K562 (cell line): ENCODE data around the gene GRXCR2. TPM values are rescaled to one million over a fixed set of nuclear protein-coding genes. Genes with fewer than 3 reads are reported as not detected.

Source experiments
- ARID1B ChIP-seq: fragments of 450-650 bp; IDR thresholded peaks from 2 replicates; pipeline ENCODE4 v1.6.1; 2016; ENCODE audit warnings: antibody characterized with exemption, mild to moderate bottlenecking, inconsistent platforms
- ARID4B ChIP-seq: sonication (generic); formaldehyde crosslinking; IDR thresholded peaks from 2 replicates; pipeline ENCODE4 v1.8.0; 2022; ENCODE audit warnings: mild to moderate bottlenecking, missing genetic modification reagents
- CBFA2T3 ChIP-seq: fragments of 450-650 bp; IDR thresholded peaks from 2 replicates; pipeline ENCODE4 v1.6.1; 2017
- CBX1 ChIP-seq: sonication (generic); IDR thresholded peaks from 2 replicates; pipeline ENCODE4 v1.6.1; 2016; ENCODE audit warnings: antibody characterized with exemption, low read depth, mild to moderate bottlenecking
- CBX8 ChIP-seq: fragments of 200-600 bp; sonication (generic); IDR thresholded peaks from 2 replicates; pipeline ENCODE4 v1.6.1; 2012; ENCODE audit warnings: borderline replicate concordance, mixed run types, low read depth, mild to moderate bottlenecking, moderate library complexity, mixed read lengths, low read length, control low read depth, inconsistent platforms; ENCODE audit not compliant: poor library complexity, severe bottlenecking; ENCODE audit errors: extremely low read depth
- CEBPB ChIP-seq: fragments of 450-650 bp; IDR thresholded peaks from 2 replicates; pipeline ENCODE4 v1.6.1; 2016; ENCODE audit warnings: missing genetic modification characterization, missing compliant biosample characterization
- DACH1 ChIP-seq: fragments of 450-650 bp; IDR thresholded peaks from 2 replicates; pipeline ENCODE4 v1.6.1; 2018; ENCODE audit not compliant: partially characterized antibody
- ETV5 ChIP-seq: sonication (generic); formaldehyde crosslinking; IDR thresholded peaks from 2 replicates; pipeline ENCODE4 v1.4.0; 2020; ENCODE audit warnings: low read depth, mild to moderate bottlenecking, missing genetic modification reagents
- IFI16 ChIP-seq: fragments of 250-450 bp; sonication (Bioruptor Pico); IDR thresholded peaks from 2 replicates; pipeline ENCODE4 v2.1.2; 2022; ENCODE audit warnings: mild to moderate bottlenecking, inconsistent platforms
- JUND ChIP-seq, 2 experiments: IDR thresholded peaks; 2 replicates in 1 of 2; 3 replicates in 1 of 2; pipeline ENCODE4 v1.6.1; 2011; ENCODE audit warnings: borderline replicate concordance in 2 of 2, low read depth in 2 of 2, low read length in 2 of 2, improper control_type of control experiment in 1 of 2, missing biosample characterization in 1 of 2, missing genetic modification characterization in 1 of 2, missing genetic modification reagents in 1 of 2
- LARP7 ChIP-seq: fragments of 450-650 bp; IDR thresholded peaks from 2 replicates; pipeline ENCODE4 v1.6.1; 2016
- MEF2D ChIP-seq: conservative IDR thresholded peaks from 2 replicates; pipeline ENCODE4 v1.6.1; 2016; ENCODE audit warnings: low read depth, missing genetic modification characterization, missing compliant biosample characterization
- MEIS2 ChIP-seq: fragments of 450-650 bp; IDR thresholded peaks from 2 replicates; pipeline ENCODE4 v1.6.1; 2014; ENCODE audit warnings: mild to moderate bottlenecking; ENCODE audit not compliant: partially characterized antibody
- PTTG1 ChIP-seq: fragments of 450-650 bp; IDR thresholded peaks from 2 replicates; pipeline ENCODE4 v1.6.1; 2016; ENCODE audit warnings: low read depth, mild to moderate bottlenecking, missing genetic modification characterization, missing compliant biosample characterization
- RBBP5 ChIP-seq: fragments of 200-600 bp; sonication (generic); IDR thresholded peaks from 2 replicates; pipeline ENCODE4 v1.6.1; 2012; ENCODE audit warnings: borderline replicate concordance, mild to moderate bottlenecking, low read length, control low read depth, inconsistent platforms; ENCODE audit not compliant: insufficient read depth, poor library complexity, severe bottlenecking
- RBM22 ChIP-seq: fragments of 200-400 bp; formaldehyde crosslinking; IDR thresholded peaks from 2 replicates; pipeline ENCODE4 v1.6.1; 2018; ENCODE audit warnings: low read length, low read depth; ENCODE audit not compliant: poor library complexity, severe bottlenecking
- RBM39 ChIP-seq: fragments of 200-400 bp; formaldehyde crosslinking; optimal IDR thresholded peaks from 2 replicates; pipeline ENCODE3; 2018; ENCODE audit warnings: low read depth, low read length
- TAF9B ChIP-seq: fragments of 450-650 bp; IDR thresholded peaks from 2 replicates; pipeline ENCODE4 v1.6.1; 2018; ENCODE audit warnings: mild to moderate bottlenecking; ENCODE audit not compliant: partially characterized antibody
- TEAD1 ChIP-seq, 2 experiments: fragments of 450-650 bp in 1 of 2; sonication (generic) in 1 of 2; formaldehyde crosslinking; IDR thresholded peaks; 2 replicates each; pipeline versions ENCODE4 v1.4.0 to v1.8.0; 2020 to 2022; ENCODE audit warnings: mild to moderate bottlenecking in 2 of 2, missing genetic modification reagents in 1 of 2
- TRIM28 ChIP-seq: fragments of 450-650 bp; IDR thresholded peaks from 2 replicates; pipeline ENCODE4 v1.6.1; 2017
- ZNF12 ChIP-seq: sonication (generic); formaldehyde crosslinking; IDR thresholded peaks from 2 replicates; pipeline ENCODE4 v1.4.0; 2020; ENCODE audit warnings: mild to moderate bottlenecking, missing genetic modification reagents
- ZNF449 ChIP-seq: fragments of 250-450 bp; sonication (Bioruptor Pico); IDR thresholded peaks from 2 replicates; pipeline ENCODE4 v1.8.0; 2022; ENCODE audit warnings: moderate library complexity, mild to moderate bottlenecking, inconsistent platforms
- ZNF717 ChIP-seq: fragments of 250-450 bp; sonication (Bioruptor Pico); IDR thresholded peaks from 2 replicates; pipeline ENCODE4 v1.5.0; 2021
- ZNF780A ChIP-seq: fragments of 250-450 bp; sonication (Bioruptor Pico); IDR thresholded peaks from 2 replicates; pipeline ENCODE4 v1.5.0; 2021; ENCODE audit warnings: mild to moderate bottlenecking
- polyA plus RNA-seq, 8 experiments: library from polyadenylated mRNA; depleted of rRNA in 4 of 8; stranded (reverse) in 5 of 8; unstranded in 3 of 8; fragments of >200 nt; fragmentation: Nextera tagmentation in 2 of 8; fragmentation: Illumina TruSeq in 1 of 8; extraction: Ambion mirVana in 2 of 8; extraction: Trizol in 1 of 8; gene quantifications; 2 replicates each; pipeline versions ENCODE4 v1.2.1 to v1.2.3, GENCODE V29; 2011 to 2014; ENCODE audit warnings: inconsistent platforms in 1 of 8, missing spikeins in 1 of 8
- total RNA-seq, 7 experiments: library from RNA; depleted of rRNA in 6 of 7; stranded (reverse); fragments of >200 nt in 6 of 7; fragmentation: Illumina TruSeq in 2 of 7; extraction: Trizol in 2 of 7; gene quantifications; 2 replicates each; pipeline versions ENCODE4 v1.2.1 to v1.2.3, GENCODE V29; 2011 to 2021; ENCODE audit warnings: low replicate concordance in 1 of 7

GRXCR2 gene
- total and polyA plus RNA-seq, 9 of the 15 experiments (the other 6 are each of a cell fraction or from before 2014, with no cell fraction given): not detected

GRCh38 chr5:145858959-145859358 lies 13.9 kb downstream of the GRXCR2 start (continued):
- no peak for TF ChIP-seq JUND (IDR thresholded peaks at IDR 0.05; ENCODE audit: borderline replicate concordance, low read depth, low read length)
- 0 out of 3 replicates have a peak, but pooled peaks have one; percentile 5 for TF ChIP-seq JUND (tag; IDR thresholded peaks at IDR 0.05; ENCODE audit: borderline replicate concordance, low read depth, low read length)
- peak; percentile 52 for TF ChIP-seq MEIS2
- no peak for TF ChIP-seq IFI16
- TF ChIP-seq CBX1: no peak
- TF ChIP-seq LARP7: no peak
- TF ChIP-seq CEBPB (tag): no peak
- no peak for TF ChIP-seq PTTG1 (tag)
- TF ChIP-seq ZNF12 (CRISPR knock-in tag): no peak
- no peak for TF ChIP-seq TEAD1 (CRISPR knock-in tag; IDR thresholded peaks at IDR 0.05)
- TF ChIP-seq TAF9B: no peak
- peak; percentile 50; the same call in 1 of the 2 replicates for TF ChIP-seq ARID1B
- TF ChIP-seq CBX8: no peak
- TF ChIP-seq DACH1: peak; percentile 50
- TF ChIP-seq ARID4B: no peak
- TF ChIP-seq RBBP5: no peak
- no peak for TF ChIP-seq ETV5 (CRISPR knock-in tag)
- no peak for TF ChIP-seq ZNF449
- no peak for TF ChIP-seq TRIM28
- no peak for TF ChIP-seq ZNF780A (CRISPR knock-in tag)
- TF ChIP-seq MEF2D (tag): no peak
- no peak for TF ChIP-seq RBM39
- no peak for TF ChIP-seq RBM22
- TF ChIP-seq ZNF717: no peak
- peak; percentile 34 for TF ChIP-seq CBFA2T3
